ENCODE results near the gene PRICKLE2.

- TF ChIP-seq CTCF (IDR thresholded peaks at IDR 0.05; ENCODE audit: low read length) (no peak), EZH2 (optimal IDR thresholded peaks at IDR 0.05; ENCODE audit: low read depth, low read length) (no peak), EZH2phosphoT487 (IDR thresholded peaks at IDR 0.05; ENCODE audit: low read length) (no peak)
Observed at GRCh38 chr3:64238971-64239667, 13.9 kb upstream of the PRICKLE2 start.

Measured in MM.1S (cell line).